ENCODE results near the gene TUBA1A. TPM values are rescaled to one million over a fixed set of nuclear protein-coding genes. Genes with fewer than 3 reads are reported as not detected.
"Not testable (repeated sequence)": the region's sequence is repeated elsewhere in the genome, so short reads cannot be mapped to it uniquely, and the experiment has no call there.

The TUBA1A gene
- total RNA-seq, 2 experiments from 2014 or later, result 86.4 to 88.7 TPM

- DNase-seq, result no peak
- H3K27ac Mint-ChIP-seq, result no peak overlapping the region
- no peaks in the 10 kb centered on the region for H3K36me3 Mint-ChIP-seq
- H3K9me3 Mint-ChIP-seq, result no peaks in the 10 kb centered on the region
- intact Hi-C loops (cut with micrococcal nuclease), result no loop called here
- ChIA-PET CTCF (interaction anchor here (0.6 kb wide), 1 partner anchor 10 kb away, joined by 3 read pairs; no protein-coding TSS in a partner anchor), POLR2A (interaction anchor here (0.9 to 1.1 kb wide), 2 partner anchors 11 to 17 kb away, joined by 3 to 6 read pairs; no protein-coding TSS in a partner anchor)
- H3K27me3 Mint-ChIP-seq, result peaks cover 2% of the 10 kb centered on the region
- H3K4me1 Mint-ChIP-seq (ENCODE audit: low read depth), result peaks cover 11% of the 10 kb centered on the region
- H3K4me3 Mint-ChIP-seq, result no peak overlapping the region
These were observed 9.7 kb upstream of the TUBA1A start for GRCh38 chr12:49198431-49199155.

DNA sequence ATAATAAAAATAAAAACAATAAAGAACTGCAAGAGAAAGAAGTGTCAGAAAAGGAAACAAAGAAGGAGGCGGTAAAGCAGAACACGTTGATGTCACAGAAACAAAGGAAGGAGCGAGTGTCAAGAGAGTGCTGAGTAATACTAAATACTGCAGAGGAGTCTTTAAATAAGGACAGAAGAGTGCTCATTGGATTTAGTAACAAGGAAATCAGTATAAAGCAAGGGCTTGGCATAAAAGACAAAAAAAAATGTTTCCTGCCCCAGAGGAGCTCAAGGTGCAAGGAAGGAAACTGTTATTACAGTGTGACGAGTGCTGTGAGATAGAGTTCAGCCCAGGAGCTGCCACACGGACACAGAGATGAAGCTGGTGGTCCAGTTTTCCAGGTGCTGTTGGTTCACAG is 8.4 kb upstream of the TUBA1A start:
- intact Hi-C loops (cut with micrococcal nuclease), result no loop called here
- no peak for DNase-seq
- no peaks in the 10 kb centered on the region for H3K36me3 Mint-ChIP-seq
- ChIA-PET POLR2A (interaction anchor here (0.7 to 1.1 kb wide), 3 partner anchors 9 to 39 kb away, joined by 3 to 6 read pairs (median 4); no protein-coding TSS in a partner anchor), CTCF (interaction anchor here (0.9 to 1.0 kb wide), 2 partner anchors 38 to 133 kb away, joined by 3 to 5 read pairs; no protein-coding TSS in a partner anchor)
- H3K27me3 Mint-ChIP-seq, result peaks cover 2% of the 10 kb centered on the region
- no peaks in the 10 kb centered on the region for H3K9me3 Mint-ChIP-seq
- H3K4me1 Mint-ChIP-seq (ENCODE audit: low read depth), result peaks cover 11% of the 10 kb centered on the region
- no peak overlapping the region for H3K4me3 Mint-ChIP-seq
- H3K27ac Mint-ChIP-seq, result no peak overlapping the region

DNA sequence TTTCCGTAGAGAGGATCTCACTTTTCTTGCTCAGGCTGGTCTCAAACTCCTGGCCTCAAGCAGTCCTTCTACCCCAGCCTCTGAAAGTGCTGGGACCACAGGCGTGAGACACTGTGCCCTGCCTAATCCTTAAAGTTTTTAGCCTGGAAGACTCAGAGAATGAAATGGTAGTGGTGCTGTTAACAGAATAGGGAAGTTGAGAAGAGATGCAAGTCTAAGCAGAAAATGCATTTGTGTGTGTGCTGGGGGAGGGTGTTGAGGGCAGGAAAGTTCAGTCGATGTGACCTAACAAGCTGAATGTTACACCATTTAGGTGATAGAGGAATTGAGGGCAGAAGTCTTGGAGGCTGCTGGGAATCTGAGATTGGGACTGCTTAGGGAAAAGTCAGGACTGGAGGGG is 6.9 kb upstream of the TUBA1A start:
- POLR2A ChIA-PET, result no interaction called here
- no peaks in the 10 kb centered on the region for H3K36me3 Mint-ChIP-seq

DNA sequence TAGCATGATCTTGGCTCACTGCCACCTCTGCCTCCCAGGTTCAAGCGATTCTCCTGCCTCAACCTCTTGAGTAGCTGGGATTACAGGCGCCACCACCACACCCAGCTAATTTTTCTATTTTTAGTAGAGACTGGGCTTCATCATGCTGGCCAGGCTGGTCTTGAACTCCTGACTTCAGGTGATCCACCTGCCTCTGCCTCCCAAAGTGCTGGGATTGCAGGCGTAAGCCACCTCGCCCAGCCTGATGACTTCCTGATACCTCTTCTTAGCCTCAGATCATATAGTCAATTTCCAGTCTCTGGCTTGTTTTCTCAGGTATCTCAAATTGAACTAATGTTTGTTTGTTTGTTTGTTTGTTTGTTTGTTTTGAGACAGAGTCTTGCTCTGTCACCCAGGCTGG is 4.9 kb upstream of the TUBA1A start:
- POLR2A ChIA-PET, result interaction anchor here (0.7 kb wide), 1 partner anchor 246 kb away, joined by 3 read pairs; no protein-coding TSS in a partner anchor
- H3K4me1 Mint-ChIP-seq (ENCODE audit: low read depth); H3K36me3 Mint-ChIP-seq; H3K9me3 Mint-ChIP-seq; intact Hi-C loops (cut with micrococcal nuclease); CTCF ChIA-PET; H3K27me3 Mint-ChIP-seq; H3K4me3 Mint-ChIP-seq; DNase-seq; H3K27ac Mint-ChIP-seq: not testable (repeated sequence)

More for the DNA sequence above, 6.9 kb upstream of the TUBA1A start:
- no peak for DNase-seq
- intact Hi-C loops (cut with micrococcal nuclease), result no loop called here
- no peak overlapping the region for H3K4me3 Mint-ChIP-seq
- no peaks in the 10 kb centered on the region for H3K9me3 Mint-ChIP-seq
- no peaks in the 10 kb centered on the region for H3K27me3 Mint-ChIP-seq
- H3K4me1 Mint-ChIP-seq (ENCODE audit: low read depth), result no peaks in the 10 kb centered on the region
- CTCF ChIA-PET, result interaction anchor here (0.8 kb wide), 1 partner anchor 93 kb away, joined by 4 read pairs; no protein-coding TSS in a partner anchor
- no peak overlapping the region for H3K27ac Mint-ChIP-seq

- H3K36me3 Mint-ChIP-seq; H3K27ac Mint-ChIP-seq; DNase-seq; H3K9me3 Mint-ChIP-seq; POLR2A ChIA-PET; CTCF ChIA-PET; H3K4me3 Mint-ChIP-seq; H3K27me3 Mint-ChIP-seq; intact Hi-C loops (cut with micrococcal nuclease): not testable (repeated sequence)
- peaks cover 13% of the 10 kb centered on the region for H3K4me1 Mint-ChIP-seq (ENCODE audit: low read depth)
These were observed 2.6 kb upstream of the TUBA1A start for GRCh38 chr12:49191498-49191897.

- CTCF ChIA-PET, result interaction anchor here (1.6 to 4.4 kb wide), 2 partner anchors 60 to 211 kb away, joined by 3 to 30 read pairs; partner anchors contain the start of gene TUBA1B
- POLR2A ChIA-PET, result no interaction called here
These were observed 2.1 kb upstream of the TUBA1A start for GRCh38 chr12:49190974-49191373.

GRCh38 chr12:49189731-49190716 is 1.1 kb upstream of the TUBA1A start:
- Mint-ChIP-seq H3K4me3 (peak overlapping the region; percentile 90), H3K4me1 (ENCODE audit: low read depth) (peaks cover 15% of the 10 kb centered on the region), H3K27me3 (no peaks in the 10 kb centered on the region), H3K9me3 (no peaks in the 10 kb centered on the region), H3K27ac (peak overlapping the region; percentile 95), H3K36me3 (peaks cover 15% of the 10 kb centered on the region)
- DNase-seq, result no peak
- POLR2A ChIA-PET, result interaction anchor here (0.8 to 4.5 kb wide), 4 partner anchors 45 to 120 kb away, joined by 3 to 71 read pairs (median 20); partner anchors contain the start of genes RHEBL1 and TUBA1B
- intact Hi-C loops (cut with micrococcal nuclease), result loop anchor here (1.0 to 2.0 kb wide), 10 partner anchors 11 to 338 kb away; partner anchors contain the start of genes DDX23, KMT2D, LMBR1L and PRKAG1
- CTCF ChIA-PET, result interaction anchor here (1.0 to 4.4 kb wide), 4 partner anchors 28 to 210 kb away, joined by 3 to 30 read pairs (median 3); partner anchors contain the start of gene TUBA1B

More at GRCh38 chr12:49190974-49191373, 2.1 kb upstream of the TUBA1A start:
- H3K27me3 Mint-ChIP-seq, result no peaks in the 10 kb centered on the region
- no peak overlapping the region for H3K27ac Mint-ChIP-seq
- no peak overlapping the region for H3K4me3 Mint-ChIP-seq
- intact Hi-C loops (cut with micrococcal nuclease), result no loop called here
- H3K36me3 Mint-ChIP-seq, result peaks cover 8% of the 10 kb centered on the region
- peaks cover 15% of the 10 kb centered on the region for H3K4me1 Mint-ChIP-seq (ENCODE audit: low read depth)
- no peaks in the 10 kb centered on the region for H3K9me3 Mint-ChIP-seq
- no peak for DNase-seq

- DNase-seq, result peak; percentile 87
- peaks cover 23% of the 10 kb centered on the region for H3K36me3 Mint-ChIP-seq
- no peaks in the 10 kb centered on the region for H3K27me3 Mint-ChIP-seq
- H3K4me3 Mint-ChIP-seq, result peak overlapping the region; percentile 90
- H3K4me1 Mint-ChIP-seq (ENCODE audit: low read depth), result peaks cover 18% of the 10 kb centered on the region
- peak overlapping the region; percentile 95 for H3K27ac Mint-ChIP-seq
- intact Hi-C loops (cut with micrococcal nuclease), result loop anchor here (2.0 kb wide), 3 partner anchors 128 to 178 kb away; partner anchors contain the start of genes KMT2D, PRKAG1 and SPATS2
- POLR2A ChIA-PET, result interaction anchor here (0.6 to 4.5 kb wide), 14 partner anchors 9 to 460 kb away, joined by 3 to 71 read pairs (median 4); partner anchors contain the start of genes LMBR1L, RHEBL1, RND1 and TUBA1B
- CTCF ChIA-PET, result interaction anchor here (0.6 to 4.4 kb wide), 10 partner anchors 12 to 134 kb away, joined by 3 to 30 read pairs (median 6); partner anchors contain the start of genes LMBR1L and TUBA1B
- no peaks in the 10 kb centered on the region for H3K9me3 Mint-ChIP-seq
These were observed 522 bp downstream of the TUBA1A start for GRCh38 chr12:49188201-49188915.

GRCh38 chr12:49187184-49187583 is 1.7 kb downstream of the TUBA1A start:
- Mint-ChIP-seq H3K9me3 (no peaks in the 10 kb centered on the region), H3K27me3 (no peaks in the 10 kb centered on the region), H3K4me1 (ENCODE audit: low read depth) (peaks cover 18% of the 10 kb centered on the region), H3K27ac (peak overlapping the region; percentile 49), H3K4me3 (peak overlapping the region; percentile 90), H3K36me3 (peaks cover 23% of the 10 kb centered on the region)
- ChIA-PET CTCF (interaction anchor here (1.8 to 4.4 kb wide), 2 partner anchors 15 to 56 kb away, joined by 9 to 30 read pairs; partner anchors contain the start of gene TUBA1B), POLR2A (interaction anchor here (1.1 to 4.5 kb wide), 5 partner anchors 15 to 117 kb away, joined by 5 to 71 read pairs (median 19); partner anchors contain the start of genes RHEBL1 and TUBA1B)
- intact Hi-C loops (cut with micrococcal nuclease), result no loop called here
- DNase-seq, result no peak

- H3K4me3 Mint-ChIP-seq; H3K9me3 Mint-ChIP-seq; H3K27ac Mint-ChIP-seq; DNase-seq; intact Hi-C loops (cut with micrococcal nuclease); CTCF ChIA-PET; H3K27me3 Mint-ChIP-seq: not testable (repeated sequence)
- Mint-ChIP-seq H3K36me3 (peaks cover 23% of the 10 kb centered on the region), H3K4me1 (ENCODE audit: low read depth) (peaks cover 18% of the 10 kb centered on the region)
- POLR2A ChIA-PET, result interaction anchor here (4.5 kb wide), 1 partner anchor 55 kb away, joined by 71 read pairs; the partner anchor contains the start of gene TUBA1B
These were observed 2.6 kb downstream of the TUBA1A start for GRCh38 chr12:49186307-49186706.

DNA sequence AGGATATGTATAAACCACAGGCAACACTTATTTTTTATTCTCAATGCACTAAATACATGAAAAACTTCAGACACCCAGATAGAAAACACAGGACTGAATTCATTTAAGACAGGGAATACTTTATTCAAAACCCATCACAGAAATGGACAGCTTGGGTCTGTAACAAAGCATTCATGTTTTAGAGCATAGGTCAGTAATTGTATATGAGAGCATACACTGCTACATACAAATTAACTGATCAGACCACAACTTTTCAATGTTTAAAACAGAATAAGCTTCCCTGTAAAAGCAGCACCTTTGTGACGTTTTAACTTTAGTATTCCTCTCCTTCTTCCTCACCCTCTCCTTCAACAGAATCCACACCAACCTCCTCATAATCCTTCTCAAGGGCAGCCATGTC is 4.2 kb downstream of the TUBA1A start:
- H3K4me3 Mint-ChIP-seq; H3K27me3 Mint-ChIP-seq; CTCF ChIA-PET; H3K27ac Mint-ChIP-seq; POLR2A ChIA-PET; H3K9me3 Mint-ChIP-seq; DNase-seq; intact Hi-C loops (cut with micrococcal nuclease): not testable (repeated sequence)
- Mint-ChIP-seq H3K4me1 (ENCODE audit: low read depth) (peaks cover 16% of the 10 kb centered on the region), H3K36me3 (peaks cover 23% of the 10 kb centered on the region)
